HUDEP-2 (cell line): ENCODE results near the gene SLC25A48.
A peak's percentile ranks its signal among the peaks of the same experiment; 100 is the strongest.

Source experiments
- DNase-seq, 76 experiments: peaks; one replicate each; lab custom pipeline; 2025; ENCODE audit not compliant: unreplicated experiment in 76 of 76; lab: John Stamatoyannopoulos, UW

SLC25A48 gene, protein sequence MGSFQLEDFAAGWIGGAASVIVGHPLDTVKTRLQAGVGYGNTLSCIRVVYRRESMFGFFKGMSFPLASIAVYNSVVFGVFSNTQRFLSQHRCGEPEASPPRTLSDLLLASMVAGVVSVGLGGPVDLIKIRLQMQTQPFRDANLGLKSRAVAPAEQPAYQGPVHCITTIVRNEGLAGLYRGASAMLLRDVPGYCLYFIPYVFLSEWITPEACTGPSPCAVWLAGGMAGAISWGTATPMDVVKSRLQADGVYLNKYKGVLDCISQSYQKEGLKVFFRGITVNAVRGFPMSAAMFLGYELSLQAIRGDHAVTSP

DNA sequence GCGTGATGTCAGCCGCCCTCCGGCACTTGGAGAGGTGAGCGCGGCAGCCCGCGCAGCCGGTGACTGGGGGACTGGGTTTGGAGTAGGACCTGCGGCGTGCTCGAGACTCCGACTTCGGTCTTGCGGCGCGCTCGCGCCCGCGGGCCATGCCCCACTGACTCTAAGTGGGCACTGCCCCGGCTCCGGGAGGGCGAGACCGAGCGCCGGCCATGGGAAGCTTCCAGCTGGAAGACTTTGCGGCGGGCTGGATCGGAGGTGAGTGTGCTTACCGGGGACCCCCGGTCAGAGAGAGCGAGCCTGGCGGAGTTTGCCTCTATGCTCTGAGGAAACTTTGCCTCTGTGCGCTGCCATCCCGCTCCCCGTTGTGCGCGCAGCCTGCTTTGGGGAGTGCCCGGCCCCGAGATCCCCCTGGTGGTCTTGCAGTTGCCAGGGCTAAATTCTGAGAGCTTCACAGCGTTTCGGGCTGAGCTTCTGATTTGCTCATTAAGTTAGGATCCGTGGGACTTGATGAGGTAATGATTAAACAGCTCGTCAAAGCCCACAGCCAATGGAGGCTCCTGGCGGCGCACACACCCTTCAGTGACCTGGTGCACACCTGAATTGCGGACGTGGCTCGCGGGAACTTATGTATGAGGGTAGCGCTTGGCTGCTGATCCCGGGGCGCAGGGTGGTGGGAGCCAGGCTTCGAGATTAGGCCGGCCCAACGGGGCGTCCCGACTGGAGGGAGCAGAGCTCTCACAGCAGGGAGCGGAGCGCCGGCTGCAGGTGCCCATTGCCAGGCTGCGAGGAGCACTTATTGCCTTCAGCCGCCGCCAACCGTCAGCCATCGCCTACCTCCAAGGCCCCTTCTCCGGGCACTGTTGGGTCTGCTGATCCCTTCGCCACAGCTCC lies at the start of gene SLC25A48:
TSS of gene SLC25A48 (plus strand) at position 25 of the 891 bp plus-strand sequence. CDS start at position 210, 185 bp downstream.
- DNase-seq, result peak in 11 of 76 experiments; percentile 10 to 30 (median 17)

GRCh38 chr5:135800656-135801055 lies 33.8 kb upstream of the SLC25A48 start:
- DNase-seq, result no peak

DNA sequence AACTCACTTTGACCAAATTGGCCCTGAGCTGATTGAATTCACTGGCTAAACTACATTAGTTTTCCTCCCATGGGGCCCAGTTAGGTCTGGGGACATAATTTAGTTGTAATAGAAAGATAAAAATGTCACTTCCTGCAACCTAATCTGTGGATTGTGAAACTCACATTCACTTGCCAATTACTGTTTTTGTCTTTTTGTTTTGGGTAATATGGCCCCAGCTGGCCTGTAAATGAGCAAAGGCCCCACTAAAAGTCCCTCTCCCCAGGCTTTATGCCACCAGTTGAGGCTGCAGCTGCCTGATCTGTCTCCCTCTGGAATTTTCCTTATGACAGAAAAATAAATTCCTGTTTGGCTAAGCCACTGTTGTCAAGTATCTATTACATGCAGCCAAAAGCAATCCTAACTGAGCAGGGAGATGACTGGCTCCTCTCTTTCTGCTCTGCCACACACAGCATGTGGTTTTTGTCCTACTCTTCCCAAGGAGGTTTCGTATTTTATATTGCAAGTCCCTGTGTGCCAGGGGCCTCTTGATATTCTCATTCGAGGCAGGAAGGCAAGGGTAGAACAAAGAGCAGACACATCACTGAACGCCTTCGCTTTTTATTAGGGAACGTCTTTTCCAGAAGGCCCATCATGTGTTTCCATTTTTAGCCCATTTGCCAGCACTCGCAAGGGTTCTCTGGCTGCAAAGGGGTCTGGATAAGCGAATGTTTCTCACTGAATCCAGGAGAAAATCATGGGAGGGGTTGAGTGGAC lies 24.1 kb upstream of the SLC25A48 start:
- no peak for DNase-seq

- no peak for DNase-seq
Observed at GRCh38 chr5:135811007-135811406, 23.5 kb upstream of the SLC25A48 start.

GRCh38 chr5:135813758-135814157 lies 20.7 kb upstream of the SLC25A48 start:
- DNase-seq, result no peak

GRCh38 chr5:135814316-135814715 lies 20.1 kb upstream of the SLC25A48 start:
- no peak for DNase-seq

GRCh38 chr5:135814812-135815211 lies 19.7 kb upstream of the SLC25A48 start:
- DNase-seq, result no peak

DNA sequence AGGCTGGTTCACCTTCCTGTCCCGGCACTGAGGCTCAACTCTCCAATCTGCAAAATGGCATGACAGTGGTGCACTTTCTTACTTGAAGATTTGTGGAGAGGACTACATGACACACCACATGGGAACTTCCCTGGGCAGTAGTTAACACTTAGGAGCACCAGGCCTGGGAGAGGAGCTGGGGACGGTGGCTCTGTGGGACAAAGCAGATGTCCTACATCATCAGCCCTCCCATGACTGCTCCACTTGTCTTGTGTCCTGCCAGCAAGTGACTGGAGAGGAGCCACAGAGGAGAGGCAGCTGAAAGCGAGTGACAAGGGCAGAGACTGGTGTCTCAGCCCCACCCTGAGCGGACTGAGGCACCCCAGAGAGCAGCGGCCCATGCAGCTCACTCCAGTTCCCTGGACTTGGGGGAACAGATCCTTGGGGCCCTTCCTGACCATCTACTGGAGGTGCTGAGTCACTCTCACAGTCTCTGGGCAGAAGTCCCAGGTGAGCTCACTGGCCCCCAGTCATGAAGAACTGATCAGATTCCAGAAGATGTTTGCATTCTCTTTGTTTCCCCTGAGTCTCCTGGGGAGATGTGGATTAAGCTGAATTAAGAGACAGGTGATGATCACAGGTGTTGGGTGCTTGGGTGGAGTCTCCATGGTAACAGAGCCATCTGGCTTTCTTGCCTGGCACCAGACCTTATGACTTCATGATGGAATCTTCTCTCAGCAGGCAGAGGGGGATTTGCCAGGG lies 13.2 kb upstream of the SLC25A48 start:
- no peak for DNase-seq

DNA sequence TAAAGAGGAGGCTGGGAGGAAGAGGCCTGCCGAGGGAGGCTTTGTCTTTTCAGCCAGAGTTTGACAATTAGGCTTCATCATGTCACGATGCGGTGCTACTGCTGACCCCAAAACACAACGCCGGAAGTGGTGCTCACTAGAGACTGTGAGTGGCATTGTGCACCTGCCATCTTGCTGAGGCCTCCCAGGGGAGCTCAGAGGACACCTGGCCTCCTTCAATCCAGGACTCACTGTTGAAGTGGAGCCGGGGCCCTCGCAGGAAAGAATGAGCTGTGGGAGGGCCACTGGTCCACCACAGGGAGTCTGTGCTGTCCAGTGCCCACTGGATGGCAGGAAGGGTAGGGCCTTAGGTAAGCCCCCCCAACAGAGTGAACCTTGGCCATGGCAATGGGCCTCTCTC lies 12.7 kb upstream of the SLC25A48 start:
- DNase-seq, result no peak

DNA sequence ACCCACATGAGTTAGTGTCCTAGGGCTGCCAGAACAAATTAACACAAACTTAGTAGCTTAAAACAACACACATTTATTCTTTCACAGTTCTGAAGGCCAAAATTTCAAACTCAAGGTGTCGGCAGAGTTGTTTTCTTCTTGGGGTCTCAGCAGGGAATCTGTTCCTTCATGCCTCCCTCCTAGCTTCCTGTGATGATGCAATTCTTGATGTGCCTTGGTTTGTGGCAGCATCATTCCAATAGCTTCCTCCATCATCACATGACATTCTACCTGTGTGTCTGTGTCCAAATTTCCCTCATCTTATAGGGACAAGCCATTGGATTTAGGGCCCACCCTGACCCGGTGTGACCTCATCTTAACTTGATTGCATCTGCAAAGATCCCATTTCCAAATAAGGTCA lies 12.2 kb upstream of the SLC25A48 start:
- DNase-seq, result no peak

DNA sequence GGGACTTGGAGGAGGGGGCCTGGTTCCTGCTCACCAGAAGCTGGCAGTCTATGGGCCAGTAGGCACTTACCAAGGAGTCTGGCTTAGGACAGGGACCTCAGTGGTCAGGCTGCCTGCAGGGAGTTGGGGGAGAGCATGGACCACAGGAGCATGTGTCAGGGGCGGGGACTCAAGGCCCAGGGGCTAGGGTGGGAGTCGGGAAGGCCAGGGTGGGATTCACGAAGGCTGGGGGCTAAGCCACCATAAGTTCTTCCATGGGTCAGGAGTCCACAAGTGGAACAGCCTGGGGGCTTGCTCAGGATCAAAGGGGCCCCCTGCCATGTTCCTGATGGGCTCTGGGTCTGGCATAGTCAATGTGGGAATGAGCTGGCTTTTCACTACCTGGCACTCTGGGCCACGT lies 11.5 kb upstream of the SLC25A48 start:
- DNase-seq, result no peak

- peak in 1 of 76 experiments; percentile 19 for DNase-seq
Observed at GRCh38 chr5:135823881-135824280, 10.6 kb upstream of the SLC25A48 start.

- no peak for DNase-seq
Observed at GRCh38 chr5:135824541-135825041, 9.9 kb upstream of the SLC25A48 start.

GRCh38 chr5:135825373-135826220 lies 8.9 kb upstream of the SLC25A48 start:
- DNase-seq, result peak in 1 of 76 experiments; percentile 23

DNA sequence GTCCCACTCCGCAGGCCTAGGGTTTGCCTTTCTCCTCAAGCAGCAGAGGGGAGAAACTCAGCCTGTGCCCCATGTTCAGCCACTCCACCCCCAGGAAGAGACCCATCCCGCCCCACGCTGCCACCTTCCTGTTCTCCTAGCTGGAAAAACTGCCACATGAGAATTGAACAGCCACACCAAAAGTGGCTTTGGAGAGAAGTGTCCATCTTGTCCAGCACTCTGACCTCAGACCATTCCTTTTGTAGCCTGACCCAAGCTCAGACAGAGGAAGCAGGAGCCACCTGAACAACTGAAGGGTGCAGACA lies 8.3 kb upstream of the SLC25A48 start:
- DNase-seq, result no peak

DNA sequence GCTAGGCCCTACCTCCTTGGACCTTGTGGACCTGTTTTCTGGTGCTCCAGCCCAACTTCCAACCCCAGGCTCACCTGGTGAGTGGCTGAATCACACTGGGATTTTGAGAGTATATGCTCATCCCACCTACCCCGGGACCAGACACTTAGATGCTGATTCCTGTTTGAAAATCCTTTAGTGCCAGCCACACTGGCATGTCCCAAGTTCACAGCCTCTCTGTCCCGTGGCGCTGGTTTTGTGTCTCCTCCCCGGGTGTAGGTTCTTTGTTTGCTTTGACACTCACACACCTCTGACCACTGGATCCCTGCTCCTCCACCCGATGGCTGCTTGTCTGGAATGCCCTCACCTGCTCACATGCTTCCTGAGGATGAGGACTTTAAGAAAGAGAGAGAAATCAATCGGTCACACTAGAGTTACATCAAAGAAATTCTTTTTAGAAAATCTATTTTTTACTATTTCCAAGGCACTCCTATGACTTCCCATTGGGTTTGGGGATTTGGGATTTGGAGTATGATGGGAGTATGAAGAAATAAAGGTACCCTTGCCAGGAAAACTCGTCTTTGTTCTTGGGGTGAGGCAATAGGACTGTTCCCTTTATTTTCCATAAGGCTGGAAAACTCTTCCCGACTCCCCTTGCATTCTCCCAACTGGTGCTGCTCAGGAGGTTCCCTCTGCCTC lies 7.3 kb upstream of the SLC25A48 start:
- DNase-seq, result no peak

DNA sequence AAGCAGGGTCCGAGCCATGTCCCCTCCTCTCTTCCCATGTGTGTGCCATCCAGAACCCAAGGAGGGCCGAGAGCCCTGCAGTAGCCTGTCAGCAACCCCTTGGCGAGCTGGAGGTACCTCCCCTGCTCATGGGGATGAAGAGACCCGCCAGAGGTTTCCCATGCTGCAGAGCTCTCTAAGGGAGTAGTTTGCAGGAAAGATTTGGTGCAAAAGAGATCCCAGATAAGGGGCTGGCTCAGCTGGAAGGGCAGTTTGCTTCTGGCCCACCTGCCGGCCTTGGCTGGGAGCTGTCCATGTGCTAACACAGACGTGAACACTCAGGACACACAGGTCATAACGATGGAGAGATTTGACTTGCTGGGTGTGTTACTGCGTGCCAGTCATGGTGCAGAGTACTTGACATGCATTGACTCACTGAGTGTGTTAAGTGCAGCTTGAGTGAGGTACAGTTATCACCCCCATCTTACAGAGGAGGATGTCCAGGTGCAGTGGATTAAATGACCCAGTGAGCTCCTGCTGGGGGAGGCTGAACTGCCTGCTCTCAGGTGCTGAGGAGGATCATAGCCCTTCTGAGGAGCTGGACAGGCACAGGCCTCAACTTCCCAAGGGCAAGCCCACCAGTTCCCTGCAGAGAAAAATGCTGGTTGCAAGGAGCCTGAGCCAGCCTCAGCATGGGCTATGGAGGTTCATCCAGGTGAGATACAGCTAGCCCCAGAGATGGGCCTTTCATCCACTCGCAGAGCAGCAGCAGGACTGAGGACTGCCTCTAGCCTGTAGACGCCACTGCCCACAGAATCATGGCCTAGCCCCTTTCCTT lies 6.3 kb upstream of the SLC25A48 start:
- no peak for DNase-seq

DNA sequence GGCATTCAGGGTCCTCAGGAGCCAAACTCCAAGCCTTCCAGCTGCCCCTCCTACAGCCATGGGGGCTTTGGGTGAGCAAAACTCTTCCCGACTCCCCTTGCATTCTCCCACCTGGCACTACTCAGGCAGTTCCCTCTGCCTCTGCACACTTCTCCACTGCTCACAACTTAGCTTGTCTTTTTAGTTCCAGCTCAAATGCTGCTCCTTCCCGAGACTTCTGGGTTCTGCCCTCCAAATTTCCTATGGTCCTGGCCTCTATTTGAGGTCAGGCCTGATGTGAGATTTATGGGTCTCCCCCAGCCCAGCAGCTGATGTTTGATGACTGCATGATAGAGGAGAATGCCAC lies 5.7 kb upstream of the SLC25A48 start:
- DNase-seq, result no peak
